GM19455 (cell line): ENCODE measurements around the gene DUOX2.
"Not testable (repeated sequence)": the region's sequence is repeated elsewhere in the genome, so short reads cannot be mapped to it uniquely, and the experiment has no call there.

Source experiments
- ATAC-seq: cut with Tn5 transposase; IDR thresholded peaks from one replicate; pipeline ENCODE4 v1.9.1; 2021; ENCODE audit not compliant: unreplicated experiment

The DUOX2 gene

GRCh38 chr15:45077391-45077790, 36.6 kb downstream of the DUOX2 start:
- ATAC-seq, result not testable (repeated sequence)

- ATAC-seq, result not testable (repeated sequence)
Measured at GRCh38 chr15:45075440-45076320, 38.3 kb downstream of the DUOX2 start.

- ATAC-seq, result not testable (repeated sequence)
Measured at GRCh38 chr15:45073602-45074001, 40.4 kb downstream of the DUOX2 start.

GRCh38 chr15:45069942-45070360, 44.0 kb downstream of the DUOX2 start:
- ATAC-seq, result not testable (repeated sequence)

- no peak for ATAC-seq
Measured at GRCh38 chr15:45064386-45064785, 49.6 kb downstream of the DUOX2 start.

- not testable (repeated sequence) for ATAC-seq
Measured at GRCh38 chr15:45062301-45062700, 51.7 kb downstream of the DUOX2 start.

GRCh38 chr15:45058690-45059675, 55.0 kb downstream of the DUOX2 start:
- ATAC-seq, result not testable (repeated sequence)

GRCh38 chr15:45052676-45053075, 61.3 kb downstream of the DUOX2 start:
- not testable (repeated sequence) for ATAC-seq

GRCh38 chr15:45050587-45050986, 63.4 kb downstream of the DUOX2 start:
- ATAC-seq, result no peak

- no peak for ATAC-seq
Measured at GRCh38 chr15:45048794-45049631, 65.0 kb downstream of the DUOX2 start.

GRCh38 chr15:45048449-45048793, 65.6 kb downstream of the DUOX2 start:
- not testable (repeated sequence) for ATAC-seq

- ATAC-seq, result not testable (repeated sequence)
Measured at GRCh38 chr15:45044270-45044669, 69.7 kb downstream of the DUOX2 start.

GRCh38 chr15:45042859-45043258, 71.1 kb downstream of the DUOX2 start:
- ATAC-seq, result not testable (repeated sequence)
